GM12864 (cell line): ENCODE results near the gene NCS1.

Experiments
- DNase-seq: peaks from one replicate; pipeline ENCODE4 v3.0.0-alpha.2; 2011; ENCODE audit warnings: low read depth
- H3K4me3 ChIP-seq: 2 replicates; pipeline ENCODE4 v1.5.1; 2011; ENCODE audit warnings: mild to moderate bottlenecking, low read depth, low read length, control low read depth
- TF ChIP-seq, protein P1 (sequence below): IDR thresholded peaks from 2 replicates; pipeline ENCODE4 v1.5.1; 2011; ENCODE audit warnings: low read depth, mild to moderate bottlenecking, moderate library complexity, low read length, control low read depth, inconsistent platforms; ENCODE audit errors: missing control alignments

Gene NCS1

DNA sequence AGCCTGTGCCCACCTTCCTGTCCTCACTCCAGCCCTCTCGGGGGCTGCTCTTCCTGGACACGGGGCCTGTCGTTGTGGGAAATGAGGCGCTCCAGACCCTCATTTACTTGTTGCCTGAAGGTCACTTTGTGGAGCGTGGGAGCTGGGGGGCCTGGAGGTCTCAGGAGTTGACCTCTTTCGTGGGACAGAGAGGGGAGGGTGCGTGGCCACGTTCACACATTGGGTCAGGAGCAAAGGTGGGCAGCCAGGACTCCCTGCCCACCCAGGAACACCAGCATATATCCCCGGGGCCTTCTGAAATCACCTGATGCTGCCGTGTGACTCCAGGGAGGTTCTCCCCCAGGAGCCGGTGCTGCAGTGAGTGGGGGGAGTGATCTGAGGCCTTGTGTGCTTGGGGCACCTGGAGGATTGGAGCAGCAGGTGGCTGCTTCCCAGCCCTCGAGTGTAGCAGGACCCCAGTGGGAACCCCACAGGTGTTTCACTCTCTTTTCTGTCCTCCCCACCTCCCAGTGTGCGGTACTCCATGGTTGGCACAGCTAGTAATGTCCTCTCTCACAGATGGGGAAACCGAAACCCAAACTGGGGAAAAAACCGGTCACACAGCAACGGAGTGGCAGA, 20.3 kb downstream of the NCS1 start:
- TF ChIP-seq, protein P1, sequence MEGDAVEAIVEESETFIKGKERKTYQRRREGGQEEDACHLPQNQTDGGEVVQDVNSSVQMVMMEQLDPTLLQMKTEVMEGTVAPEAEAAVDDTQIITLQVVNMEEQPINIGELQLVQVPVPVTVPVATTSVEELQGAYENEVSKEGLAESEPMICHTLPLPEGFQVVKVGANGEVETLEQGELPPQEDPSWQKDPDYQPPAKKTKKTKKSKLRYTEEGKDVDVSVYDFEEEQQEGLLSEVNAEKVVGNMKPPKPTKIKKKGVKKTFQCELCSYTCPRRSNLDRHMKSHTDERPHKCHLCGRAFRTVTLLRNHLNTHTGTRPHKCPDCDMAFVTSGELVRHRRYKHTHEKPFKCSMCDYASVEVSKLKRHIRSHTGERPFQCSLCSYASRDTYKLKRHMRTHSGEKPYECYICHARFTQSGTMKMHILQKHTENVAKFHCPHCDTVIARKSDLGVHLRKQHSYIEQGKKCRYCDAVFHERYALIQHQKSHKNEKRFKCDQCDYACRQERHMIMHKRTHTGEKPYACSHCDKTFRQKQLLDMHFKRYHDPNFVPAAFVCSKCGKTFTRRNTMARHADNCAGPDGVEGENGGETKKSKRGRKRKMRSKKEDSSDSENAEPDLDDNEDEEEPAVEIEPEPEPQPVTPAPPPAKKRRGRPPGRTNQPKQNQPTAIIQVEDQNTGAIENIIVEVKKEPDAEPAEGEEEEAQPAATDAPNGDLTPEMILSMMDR, result no peak
- H3K4me3 ChIP-seq, result no peak overlapping the region
- DNase-seq, result no peak

DNA sequence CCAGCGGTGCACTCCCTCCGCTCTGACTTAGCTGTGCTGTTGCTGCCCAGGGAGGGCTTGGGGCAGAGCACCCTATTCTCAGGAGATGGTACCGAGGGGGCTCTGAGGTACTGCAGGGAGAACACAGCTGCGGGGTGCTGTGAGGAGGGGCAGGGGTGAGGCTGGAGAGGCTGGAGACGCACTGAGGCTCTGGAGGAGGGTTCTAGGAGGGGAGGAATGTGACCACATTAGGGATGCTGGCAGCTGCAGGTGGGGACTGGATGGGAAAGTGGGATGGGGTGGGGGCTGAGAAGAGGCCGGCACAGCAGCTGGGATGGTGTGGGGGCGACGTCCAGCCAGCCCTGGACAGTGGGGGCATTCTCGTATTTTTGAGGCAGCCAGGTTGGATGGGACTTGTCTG, 20.9 kb downstream of the NCS1 start:
- no peak for DNase-seq
- TF ChIP-seq, protein P1, result no peak
- H3K4me3 ChIP-seq, result no peak overlapping the region

- H3K4me3 ChIP-seq, result no peak overlapping the region
Observed at GRCh38 chr9:130193531-130194377, 21.6 kb downstream of the NCS1 start.

GRCh38 chr9:130194378-130194932, 22.3 kb downstream of the NCS1 start:
- DNase-seq, result no peak
- TF ChIP-seq, protein P1, result no peak
- H3K4me3 ChIP-seq, result no peak overlapping the region

More at GRCh38 chr9:130193531-130194377, 21.6 kb downstream of the NCS1 start:
- no peak for DNase-seq
- TF ChIP-seq, protein P1, result no peak

DNA sequence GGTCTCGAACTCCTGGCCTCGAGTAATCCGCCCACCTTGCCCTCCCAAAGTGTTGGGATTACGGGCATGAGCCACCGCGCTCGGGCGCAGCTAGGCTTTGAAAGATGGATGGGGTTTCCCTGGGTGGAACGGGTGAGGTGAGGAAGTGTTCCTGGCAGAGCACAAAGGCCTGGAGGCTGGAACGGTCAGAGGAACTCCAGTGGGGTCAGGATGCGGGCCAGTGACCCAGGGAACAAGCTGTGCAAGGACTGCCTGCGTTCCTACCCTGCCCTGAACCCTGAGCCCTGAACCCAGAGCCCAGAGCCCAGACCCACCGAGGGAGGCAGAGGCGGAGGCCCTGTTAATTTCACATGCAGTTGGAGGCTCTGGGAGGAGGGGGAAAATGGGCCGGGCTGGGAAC, 23.4 kb downstream of the NCS1 start:
- no peak for DNase-seq
- TF ChIP-seq, protein P1, result no peak
- H3K4me3 ChIP-seq, result no peak overlapping the region

GRCh38 chr9:130196643-130197042, 24.4 kb downstream of the NCS1 start:
- no peak overlapping the region for H3K4me3 ChIP-seq
- TF ChIP-seq, protein P1, result no peak
- no peak for DNase-seq

DNA sequence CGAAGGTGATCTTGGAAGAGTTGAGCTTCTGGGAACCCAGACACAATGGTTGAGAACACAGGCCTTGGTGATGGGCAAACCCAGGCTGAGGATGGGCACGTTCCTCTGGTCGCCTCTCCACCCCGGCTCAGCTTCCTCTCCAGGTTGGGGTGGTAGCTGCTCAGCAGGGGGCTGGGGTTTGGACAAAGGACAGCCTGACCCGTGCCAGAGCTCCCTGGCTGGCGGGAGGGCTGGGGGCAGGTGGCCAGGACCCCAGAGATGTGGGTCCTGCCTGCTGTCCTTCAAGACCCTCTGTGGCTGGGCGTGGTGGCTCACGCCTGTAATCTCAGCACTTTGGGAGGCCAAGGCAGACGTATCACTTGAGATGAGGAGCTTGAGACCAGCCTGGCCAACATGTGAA, 25.2 kb downstream of the NCS1 start:
- TF ChIP-seq, protein P1, result no peak
- H3K4me3 ChIP-seq, result no peak overlapping the region
- DNase-seq, result no peak
